GF-D8 (cell line): Measurements from ENCODE around the gene PRAMEF20.
"Not testable (repeated sequence)": the region's sequence is repeated elsewhere in the genome, so short reads cannot be mapped to it uniquely, and the experiment has no call there.

Experiments
- DNase-seq: peaks from one replicate; lab custom pipeline; 2025; lab: John Stamatoyannopoulos, UW

Gene PRAMEF20

DNA sequence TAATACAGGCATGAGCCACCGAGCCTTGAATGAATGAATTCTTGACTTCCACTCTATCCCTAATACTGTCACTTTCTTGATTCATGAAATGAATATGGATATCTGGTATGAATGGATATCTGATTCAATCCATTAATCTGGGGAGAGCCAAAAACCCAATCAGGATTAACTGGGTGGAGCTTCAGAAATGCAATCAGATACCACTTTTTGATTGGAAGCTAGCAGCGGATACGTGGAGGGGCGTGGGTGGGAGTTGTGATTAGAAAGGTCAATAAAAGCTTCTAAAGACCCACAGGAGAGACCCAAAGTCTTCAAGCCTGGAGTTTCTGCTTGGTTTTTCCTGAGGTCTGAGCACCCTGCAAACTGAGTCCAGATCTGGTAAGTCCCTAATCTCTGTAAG, at the start of gene PRAMEF20:
PRAMEF20 (plus strand) TSS at position 301 of the 400 bp plus-strand sequence. CDS start 5,905 bp downstream, outside the sequence.
- not testable (repeated sequence) for DNase-seq

DNA sequence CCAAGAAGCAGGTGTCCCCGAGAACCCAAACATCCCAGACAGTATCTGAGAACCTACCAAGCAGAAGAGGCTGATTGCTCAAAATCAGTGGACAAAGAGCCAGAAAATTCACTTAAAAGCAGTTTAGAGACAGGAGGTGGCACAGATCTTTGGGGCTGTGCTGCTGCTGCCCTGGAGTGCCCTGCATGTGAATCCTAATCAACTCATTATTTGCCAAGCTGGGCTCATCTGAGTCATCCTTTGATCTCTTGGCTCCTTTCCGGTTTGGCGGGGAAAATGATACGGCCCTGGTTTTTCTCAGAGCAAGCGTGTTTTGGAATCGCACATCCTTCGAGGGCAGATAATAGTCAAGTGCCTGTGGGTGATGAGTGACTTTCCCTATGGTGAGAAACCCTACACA, 47.9 kb upstream of the PRAMEF20 start:
- DNase-seq, result not testable (repeated sequence)

DNA sequence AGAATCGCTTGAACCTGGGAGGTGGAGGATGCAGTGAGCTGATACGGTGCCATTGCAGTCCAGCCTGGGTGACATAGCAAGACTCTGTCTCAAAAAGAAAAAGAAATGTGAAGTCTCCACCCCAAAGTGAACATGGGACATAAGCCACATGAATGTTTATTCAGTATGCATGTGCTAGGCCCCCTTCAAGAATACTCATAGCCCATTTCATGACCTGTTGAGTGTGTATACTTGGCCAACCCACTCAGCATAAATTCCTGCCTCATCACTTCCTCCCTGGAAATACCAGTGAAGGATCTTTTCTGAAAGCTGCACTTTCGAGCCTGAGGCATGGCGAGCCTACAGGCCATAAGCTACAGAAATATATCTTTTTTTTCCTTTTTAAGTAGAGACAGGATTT, 45.3 kb upstream of the PRAMEF20 start:
- not testable (repeated sequence) for DNase-seq

DNA sequence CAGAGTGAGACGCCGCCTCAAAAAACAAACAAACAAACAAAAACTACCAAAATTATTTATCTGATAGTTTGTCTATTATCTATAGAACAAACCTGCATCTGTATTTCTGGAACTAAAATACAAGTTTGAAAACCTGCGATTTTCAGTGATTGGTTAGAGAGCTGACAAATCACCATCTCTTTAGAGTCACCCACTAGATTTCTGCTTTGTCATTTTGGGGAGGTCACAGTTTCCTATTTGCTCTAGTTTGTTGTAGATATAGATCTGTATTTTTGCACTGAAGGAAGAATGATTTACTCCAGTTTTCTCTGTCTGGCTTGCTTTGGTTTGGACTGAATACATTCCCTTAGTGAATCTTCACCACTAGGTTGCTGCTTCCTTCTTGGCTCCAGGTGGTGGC, 43.7 kb upstream of the PRAMEF20 start:
- DNase-seq, result not testable (repeated sequence)

DNA sequence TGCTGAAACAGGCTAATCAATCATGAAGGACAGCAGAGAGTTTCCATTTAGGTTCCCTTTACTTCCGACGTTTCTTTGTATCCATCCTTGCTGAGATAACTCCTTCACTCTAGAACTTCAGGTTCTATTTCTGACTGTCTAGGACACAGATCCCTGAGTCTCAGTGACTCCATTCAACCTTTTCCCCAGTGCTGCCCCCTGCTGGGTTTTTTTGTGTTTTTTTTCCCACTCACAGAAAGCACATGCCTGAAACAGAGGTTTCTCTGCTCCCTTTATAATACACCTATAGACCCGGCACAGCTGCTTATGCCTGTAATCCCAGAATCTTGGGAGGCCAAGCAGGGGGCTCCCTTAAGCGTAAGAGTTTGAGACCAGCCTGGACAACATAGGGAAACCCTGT, 41.7 kb upstream of the PRAMEF20 start:
- DNase-seq, result not testable (repeated sequence)

DNA sequence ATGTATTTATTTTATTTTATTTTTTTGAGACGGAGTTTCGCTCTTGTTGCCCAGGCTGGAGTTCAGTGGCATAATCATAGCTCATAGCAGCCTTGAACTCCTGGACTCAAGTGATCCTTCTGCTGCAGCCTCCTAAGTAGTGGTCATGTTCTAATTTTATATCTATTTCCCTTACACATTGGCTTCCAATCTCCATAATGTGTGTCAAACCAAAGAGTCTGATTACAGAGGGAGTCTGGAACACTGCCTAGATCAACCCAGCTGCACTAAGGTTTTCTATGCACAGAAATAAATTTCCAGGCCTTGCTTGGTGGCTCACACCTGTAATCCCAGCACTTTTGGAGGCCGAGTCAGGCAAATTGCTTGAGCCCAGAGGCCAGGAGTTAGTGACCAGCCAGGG, 31.3 kb upstream of the PRAMEF20 start:
- not testable (repeated sequence) for DNase-seq

DNA sequence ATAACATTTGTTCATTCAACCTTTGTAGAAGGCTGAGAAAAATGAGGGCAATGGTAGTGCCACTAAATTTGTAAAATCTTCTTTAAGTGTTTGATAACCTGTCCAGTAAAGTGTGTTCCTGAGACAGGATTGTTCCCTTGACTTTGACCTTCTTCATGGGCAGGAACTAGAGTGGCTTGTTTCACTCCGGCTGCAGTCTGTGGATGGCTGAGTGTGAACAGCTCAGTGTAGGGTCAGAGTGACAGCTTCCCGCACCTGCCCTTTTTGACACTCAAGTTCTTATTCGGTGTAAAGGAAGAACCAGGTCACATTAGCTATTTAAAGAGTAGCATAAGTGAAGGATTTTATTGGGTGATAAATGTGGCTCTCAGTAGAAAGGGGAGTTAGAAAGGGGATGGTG, 29.9 kb upstream of the PRAMEF20 start:
- DNase-seq, result not testable (repeated sequence)

DNA sequence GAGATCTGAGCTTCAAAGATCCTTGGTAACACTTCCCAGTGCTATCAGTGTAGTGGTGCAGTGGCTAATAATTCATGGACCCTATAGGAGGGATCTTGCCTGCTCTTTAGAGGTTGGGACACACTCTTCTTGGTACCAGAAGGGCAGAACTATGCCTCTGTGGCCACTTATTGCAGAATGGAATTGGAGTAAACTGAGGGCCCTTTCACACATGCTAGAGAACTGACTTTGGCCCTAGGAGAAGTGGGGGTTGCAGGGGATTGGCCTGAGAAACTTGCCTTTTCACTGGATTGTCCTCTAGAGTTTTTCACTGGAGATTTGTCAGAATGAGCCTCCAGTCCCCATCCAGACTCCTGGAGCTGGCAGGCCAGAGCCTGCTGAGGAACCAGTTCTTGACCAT, 20.9 kb upstream of the PRAMEF20 start, which contains the start of gene PRAMEF17:
PRAMEF17 (plus strand) TSS at position 301 of the 400 bp plus-strand sequence; CDS start at position 327, 26 bp downstream.
- not testable (repeated sequence) for DNase-seq

DNA sequence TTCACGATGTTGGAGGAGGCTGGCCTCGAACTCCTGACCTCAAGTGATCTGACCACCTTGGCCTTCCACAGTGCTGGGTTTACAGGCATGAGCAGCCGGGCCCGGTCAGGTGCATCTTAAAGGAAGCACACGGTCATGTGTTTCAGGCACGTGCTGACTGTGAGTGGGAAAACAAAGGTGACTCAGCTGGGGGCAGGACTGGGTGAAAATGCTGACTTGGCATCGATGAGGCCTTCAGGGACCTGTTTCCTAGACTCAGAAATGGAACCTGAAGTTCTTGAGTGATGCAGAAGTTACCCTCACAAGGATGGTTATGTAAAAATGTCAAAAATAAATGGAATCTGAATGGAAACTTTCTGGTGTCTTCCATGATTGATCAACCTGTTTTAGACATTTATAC, 17.2 kb upstream of the PRAMEF20 start:
- DNase-seq, result not testable (repeated sequence)

DNA sequence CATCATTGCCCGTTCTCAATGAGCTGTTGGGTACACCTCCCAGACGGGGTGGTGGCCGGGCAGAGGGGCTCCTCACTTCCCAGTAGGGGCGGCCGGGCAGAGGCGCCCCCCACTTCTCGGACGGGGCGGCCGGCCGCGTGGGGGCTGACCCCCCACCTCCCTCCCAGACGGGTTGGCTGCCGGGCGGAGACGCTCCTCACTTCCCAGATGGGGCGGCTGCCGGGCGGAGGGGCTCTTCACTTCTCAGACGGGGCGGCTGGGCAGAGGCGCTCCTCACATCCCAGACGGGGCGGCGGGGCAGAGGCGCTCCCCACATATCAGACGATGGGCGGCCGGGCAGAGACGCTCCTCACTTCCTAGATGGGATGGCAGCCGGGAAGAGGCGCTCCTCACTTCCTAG, 15.5 kb upstream of the PRAMEF20 start:
- DNase-seq, result not testable (repeated sequence)

DNA sequence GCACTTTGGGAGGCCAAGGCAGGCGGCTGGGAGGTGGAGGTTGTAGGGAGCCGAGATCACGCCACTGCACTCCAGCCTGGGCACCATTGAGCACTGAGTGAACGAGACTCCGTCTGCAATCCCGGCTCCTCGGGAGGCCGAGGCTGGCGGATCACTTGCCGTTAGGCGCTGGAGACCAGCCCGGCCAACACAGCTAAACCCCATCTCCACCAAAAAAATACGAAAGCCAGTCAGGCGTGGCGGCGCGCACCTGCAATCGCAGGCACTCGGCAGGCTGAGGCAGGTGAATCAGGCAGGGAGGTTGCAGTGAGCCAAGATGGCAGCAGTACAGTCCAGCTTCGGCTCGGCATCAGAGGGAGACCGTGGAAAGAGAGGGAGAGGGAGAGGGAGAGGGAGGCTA, 14.9 kb upstream of the PRAMEF20 start:
- not testable (repeated sequence) for DNase-seq

DNA sequence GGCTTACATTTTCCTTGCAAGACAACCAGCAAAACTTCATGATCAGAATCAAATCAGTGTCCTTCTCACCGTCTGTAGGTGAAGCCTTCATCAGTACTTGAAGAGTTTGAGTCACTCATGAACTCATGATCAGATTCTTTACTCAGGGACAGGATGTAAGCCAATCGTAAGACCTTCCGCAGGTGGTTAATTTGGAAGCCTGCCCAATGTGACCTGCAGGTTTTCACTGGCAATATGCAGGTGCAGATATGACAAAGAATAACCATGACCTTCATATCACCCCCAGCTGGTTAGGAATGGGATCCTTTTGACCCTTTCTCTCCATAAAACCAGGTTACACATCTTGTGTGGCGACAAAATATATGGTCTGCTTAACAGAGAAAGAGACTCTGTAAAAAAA, 2.4 kb upstream of the PRAMEF20 start:
- no peak for DNase-seq

DNA sequence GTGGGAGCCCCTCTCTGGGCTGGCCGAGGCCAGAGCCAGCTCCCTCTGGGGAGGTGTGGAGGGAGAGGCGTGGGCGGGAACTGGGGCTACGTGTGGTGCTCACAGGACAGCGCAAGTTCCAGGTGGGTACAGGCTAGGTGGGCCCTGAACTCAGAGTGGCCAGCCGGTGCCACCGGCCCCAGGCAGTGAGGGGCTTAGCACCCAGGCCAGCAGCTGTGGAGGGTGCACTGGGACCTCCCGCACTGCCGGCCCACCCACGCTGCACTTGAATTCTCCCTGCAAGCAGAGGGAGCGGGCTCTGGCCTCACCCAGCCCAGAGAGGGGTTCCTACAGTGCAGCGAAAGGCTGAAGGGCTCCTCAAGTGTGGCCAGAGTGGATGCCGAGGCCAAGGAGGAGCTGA, 20.2 kb downstream of the PRAMEF20 start:
- no peak for DNase-seq

DNA sequence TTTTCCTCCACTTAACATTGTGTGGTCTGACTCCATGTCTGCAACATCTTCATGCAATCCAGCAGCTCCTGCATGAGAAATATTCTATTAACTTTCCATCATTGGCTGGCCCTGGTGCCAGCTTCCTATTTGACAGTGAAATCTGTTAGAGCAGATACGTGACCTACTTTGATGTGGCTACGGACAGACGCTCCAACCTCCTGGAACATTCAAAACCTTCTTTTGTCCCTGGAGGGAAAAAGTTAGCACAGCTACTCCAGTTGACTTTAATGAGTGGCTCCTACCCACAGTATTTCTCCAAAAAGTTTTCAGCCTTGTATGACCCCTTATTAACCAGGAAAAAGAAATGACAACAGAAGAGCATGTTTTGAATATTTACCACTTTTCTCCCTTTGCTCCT, 22.0 kb downstream of the PRAMEF20 start:
- no peak for DNase-seq

DNA sequence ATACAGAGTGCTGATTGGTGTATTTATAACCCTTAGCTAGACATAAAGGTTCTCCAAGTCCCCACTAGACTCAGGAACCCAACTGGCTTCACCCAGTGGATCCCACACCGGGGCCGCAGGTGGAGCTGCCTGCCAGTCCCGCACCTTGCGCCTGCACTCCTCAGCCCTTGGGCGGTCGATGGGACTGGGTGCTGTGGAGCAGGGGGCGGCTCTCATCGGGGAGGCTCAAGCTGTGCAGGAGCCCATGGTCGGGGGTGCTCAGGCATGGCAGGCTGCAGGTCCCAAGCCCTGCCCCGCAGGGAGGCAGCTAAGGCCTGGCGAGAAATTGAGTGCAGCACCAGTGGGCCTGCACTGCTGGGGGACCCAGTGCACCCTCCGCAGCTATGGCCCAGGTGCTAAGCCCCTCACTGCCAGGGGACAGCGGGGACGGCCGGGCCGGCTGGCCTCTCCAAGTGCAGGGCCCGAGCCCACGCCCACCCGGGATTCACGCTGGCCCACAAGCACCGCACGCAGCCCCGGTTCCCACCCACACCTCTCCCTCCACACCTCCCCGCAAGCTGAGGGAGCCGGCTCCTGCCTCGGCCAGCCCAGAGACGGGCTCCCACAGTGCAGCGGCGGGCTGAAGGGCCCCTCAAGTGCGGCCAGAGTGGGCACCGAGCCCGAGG, 23.6 kb downstream of the PRAMEF20 start:
- DNase-seq, result not testable (repeated sequence)

DNA sequence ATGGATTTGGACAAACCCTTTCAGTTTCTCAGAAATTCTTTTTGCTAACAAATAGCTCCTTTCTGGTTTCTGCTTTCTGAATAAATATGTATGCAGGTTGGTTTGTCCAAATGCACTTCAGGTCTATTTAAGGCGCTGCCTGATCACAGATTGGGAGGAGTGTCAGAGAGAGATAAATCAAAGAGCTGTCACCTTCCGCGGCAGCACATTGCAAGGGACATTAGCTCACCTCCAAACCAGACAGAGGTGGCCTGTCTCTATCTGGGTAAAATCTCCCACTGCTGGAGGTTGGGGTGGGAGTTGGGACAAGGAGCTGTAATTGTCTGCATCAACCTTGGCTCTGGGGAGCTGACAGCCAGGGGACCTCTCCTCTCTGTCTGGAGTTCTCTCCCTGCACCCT, 25.2 kb downstream of the PRAMEF20 start:
- no peak for DNase-seq

DNA sequence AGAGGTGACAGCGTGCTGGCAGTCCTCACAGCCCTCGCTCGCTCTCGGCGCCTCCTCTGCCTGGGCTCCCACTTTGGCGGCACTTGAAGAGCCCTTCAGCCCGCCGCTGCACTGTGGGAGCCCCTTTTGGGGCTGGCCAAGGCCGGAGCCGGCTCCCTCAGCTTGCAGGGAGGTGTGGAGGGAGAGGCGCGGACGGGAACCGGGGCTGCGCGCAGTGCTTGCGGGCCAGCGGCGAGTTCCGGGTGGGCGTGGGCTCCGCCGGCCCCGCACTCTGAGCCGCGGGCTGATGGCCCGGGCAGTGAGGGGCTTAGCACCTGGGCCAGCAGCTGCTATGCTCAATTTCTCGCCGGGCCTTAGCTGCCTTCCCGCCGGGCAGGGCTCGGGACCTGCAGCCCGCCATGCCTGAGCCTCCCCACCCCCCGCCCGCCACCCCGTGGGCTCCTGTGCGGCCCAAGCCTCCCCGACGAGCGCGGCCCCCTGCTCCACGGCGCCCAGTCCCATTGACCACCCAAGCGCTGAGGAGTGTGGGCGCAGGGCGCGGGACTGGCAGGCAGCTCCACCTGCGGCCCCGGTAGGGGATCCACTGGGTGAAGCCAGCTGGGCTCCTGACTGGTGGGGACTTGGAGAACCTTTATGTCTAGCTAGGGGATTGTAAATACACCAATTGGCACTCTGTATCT, 29.0 kb downstream of the PRAMEF20 start:
- DNase-seq, result not testable (repeated sequence)

DNA sequence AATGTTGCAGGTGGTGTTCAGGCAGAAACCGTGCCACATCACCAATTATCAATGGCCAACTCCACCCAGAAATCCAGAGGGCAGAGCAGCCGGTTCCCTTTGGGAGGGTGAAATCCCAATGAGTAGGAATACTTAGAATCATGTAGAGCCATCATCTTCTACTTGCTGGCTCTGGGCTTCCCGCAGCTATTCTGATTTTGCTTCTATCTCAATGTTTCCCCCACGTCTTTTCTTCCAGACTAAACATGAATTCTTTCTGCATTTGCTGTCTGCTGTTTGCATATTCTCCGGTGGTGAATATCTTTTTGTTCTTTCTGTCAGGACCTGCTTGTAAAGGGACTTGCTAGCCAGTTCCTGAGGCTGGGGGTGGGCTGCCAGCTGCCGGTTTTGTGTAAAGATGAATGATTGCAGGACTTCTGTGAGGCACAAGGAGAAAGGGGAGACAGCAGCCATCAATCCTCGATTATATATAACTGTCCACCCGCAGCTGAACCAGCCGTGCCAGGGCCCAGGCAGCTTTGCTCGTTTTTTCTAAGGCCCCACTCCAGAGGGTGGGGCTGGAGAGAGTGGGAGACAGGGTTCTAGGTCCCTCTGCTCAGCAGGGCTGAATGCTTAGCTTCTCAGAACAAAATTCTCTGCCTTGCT, 33.2 kb downstream of the PRAMEF20 start:
- DNase-seq, result no peak

DNA sequence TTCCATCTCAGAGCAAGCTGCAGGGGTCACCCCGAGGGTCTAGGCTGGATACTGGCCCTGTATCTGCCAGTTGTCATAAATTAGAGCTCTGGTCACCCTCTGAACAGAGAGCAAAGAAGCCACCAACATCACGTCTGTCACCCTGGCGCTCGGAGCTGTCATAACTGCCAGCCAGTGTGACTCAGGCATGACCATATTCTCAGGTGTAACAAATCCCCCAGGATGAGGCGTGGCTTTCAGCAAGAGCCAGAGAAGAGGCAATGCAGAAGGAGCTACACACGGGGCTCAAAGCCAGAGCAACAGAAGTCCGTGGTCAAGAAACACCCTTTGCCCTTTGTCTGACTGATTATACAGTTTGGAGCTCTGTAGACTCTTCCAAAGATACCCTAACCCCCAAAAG, 40.0 kb downstream of the PRAMEF20 start:
- DNase-seq, result no peak

DNA sequence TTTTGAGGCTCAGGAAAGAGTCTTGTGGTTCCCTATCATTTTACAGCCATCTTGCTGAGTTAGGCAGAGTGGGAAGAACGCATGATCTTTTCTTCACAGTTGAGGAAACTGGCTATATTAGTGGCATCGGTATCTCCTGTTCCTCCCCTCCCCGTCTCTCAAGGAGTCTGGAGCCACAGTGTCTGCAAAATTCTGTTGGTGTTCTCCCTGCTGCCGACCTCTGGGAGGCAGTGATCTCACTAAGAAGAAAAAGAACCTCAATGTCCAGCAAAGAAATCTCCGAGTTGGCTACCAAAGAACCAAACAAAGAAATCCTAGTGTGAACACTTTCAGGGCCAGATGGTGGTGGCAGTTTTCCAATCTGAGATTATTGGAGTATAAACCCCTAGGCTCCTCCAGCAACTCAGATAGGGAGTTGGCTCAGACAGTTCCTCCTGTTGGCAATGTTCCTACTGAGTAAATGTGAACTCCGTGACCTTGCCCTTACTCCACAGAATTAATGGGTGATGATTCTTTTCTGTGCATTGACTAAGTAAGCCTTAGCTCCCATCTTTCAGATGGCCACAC, 41.2 kb downstream of the PRAMEF20 start:
- DNase-seq, result no peak

DNA sequence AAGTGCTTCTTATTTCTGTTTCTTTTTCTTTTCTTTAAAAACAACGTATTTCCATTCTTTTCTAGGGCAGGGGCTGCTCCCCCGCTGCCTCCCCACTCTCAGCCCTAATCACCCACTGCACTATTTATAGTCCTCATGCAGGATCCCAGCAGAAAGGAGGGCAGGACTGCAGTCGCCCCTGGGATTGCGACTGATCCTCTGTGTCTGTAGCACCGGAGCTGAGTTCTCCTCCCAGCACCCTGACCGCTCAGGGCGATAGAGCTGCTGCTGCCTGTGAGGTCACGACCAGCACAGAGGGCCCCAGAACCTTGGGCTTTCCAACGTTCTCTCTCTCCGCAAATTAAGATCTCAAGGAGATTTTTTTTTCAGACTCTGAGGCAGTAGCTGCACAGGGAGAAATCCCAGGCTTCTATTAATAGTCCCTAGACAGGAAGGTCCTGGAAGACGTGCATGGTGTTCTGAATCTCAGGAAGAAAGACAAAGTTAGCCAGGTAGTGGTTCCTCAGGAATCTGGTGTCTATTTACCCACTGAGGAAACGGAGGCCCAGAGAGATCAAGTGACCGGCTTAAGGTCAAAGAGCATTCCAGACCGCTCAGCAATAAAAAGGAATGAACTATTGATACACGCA, 46.8 kb downstream of the PRAMEF20 start:
- no peak for DNase-seq

DNA sequence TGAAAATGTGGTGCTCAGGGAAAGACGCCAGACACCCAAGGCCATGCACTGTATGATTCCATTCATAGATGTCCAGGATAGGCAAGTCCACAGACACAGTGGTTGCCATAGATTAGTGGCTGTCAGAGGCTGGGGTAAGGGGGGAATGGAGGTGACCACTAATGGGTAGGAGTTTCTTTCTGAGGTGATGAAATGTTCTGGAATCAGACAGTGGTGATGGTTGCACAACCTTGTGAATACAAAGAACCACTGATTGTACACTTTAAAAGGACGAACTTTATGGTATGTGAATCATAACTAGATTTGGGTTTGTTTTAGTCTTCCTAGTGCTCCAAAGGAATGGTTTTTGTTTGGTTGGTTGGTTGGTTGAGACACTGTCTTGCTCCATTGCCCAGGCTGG, 51.7 kb downstream of the PRAMEF20 start:
- DNase-seq, result no peak
